HL-60 (cell line): ENCODE measurements around the gene RAB31.

ENCODE experiments used
- CTCF ChIP-seq: IDR thresholded peaks from one replicate; pipeline ENCODE4 v1.5.1; 2011; ENCODE audit warnings: low read length, control low read depth, inconsistent platforms; ENCODE audit not compliant: insufficient read depth
- POLR2AphosphoS5 ChIP-seq: IDR thresholded peaks from 2 replicates; pipeline ENCODE4 v1.6.1; 2012; ENCODE audit warnings: low read depth
- REST ChIP-seq: IDR thresholded peaks from 2 replicates; pipeline ENCODE4 v1.6.1; 2012; ENCODE audit warnings: low read depth; ENCODE audit not compliant: insufficient replicate concordance

GRCh38 chr18:9690418-9691188 is 17.5 kb upstream of the RAB31 start:
- TF ChIP-seq CTCF = no peak
- TF ChIP-seq REST = no peak
- TF ChIP-seq POLR2AphosphoS5 = no peak
